Cardiac septum (tissue), 1 donor: ENCODE measurements around the gene CIROP. TPM values are rescaled to one million over a fixed set of nuclear protein-coding genes. Genes with fewer than 3 reads are reported as not detected.

Source experiments
- DNase-seq: peaks from one replicate; pipeline ENCODE4 v3.0.0-alpha.2; 2020; ENCODE audit warnings: low spot score
- intact Hi-C: fragments of 100-400 bp; cut with DNase I; formaldehyde crosslinking; loops from one replicate; pipeline ENCODE4 v1.14.0; 2022
- total RNA-seq: library from RNA; stranded (reverse); fragmentation: NEBNext Ultra II Directional; extraction: Animal tissue kit (Norgen Biotek cat#: 25700); gene quantifications from one replicate; pipeline ENCODE4 v1.2.1, GENCODE V29; 2021
- donor health status: DM: no; HTN: no; CAD: no.

CIROP gene
- total RNA-seq, 1 donor from 2014 or later, result not detected

DNA sequence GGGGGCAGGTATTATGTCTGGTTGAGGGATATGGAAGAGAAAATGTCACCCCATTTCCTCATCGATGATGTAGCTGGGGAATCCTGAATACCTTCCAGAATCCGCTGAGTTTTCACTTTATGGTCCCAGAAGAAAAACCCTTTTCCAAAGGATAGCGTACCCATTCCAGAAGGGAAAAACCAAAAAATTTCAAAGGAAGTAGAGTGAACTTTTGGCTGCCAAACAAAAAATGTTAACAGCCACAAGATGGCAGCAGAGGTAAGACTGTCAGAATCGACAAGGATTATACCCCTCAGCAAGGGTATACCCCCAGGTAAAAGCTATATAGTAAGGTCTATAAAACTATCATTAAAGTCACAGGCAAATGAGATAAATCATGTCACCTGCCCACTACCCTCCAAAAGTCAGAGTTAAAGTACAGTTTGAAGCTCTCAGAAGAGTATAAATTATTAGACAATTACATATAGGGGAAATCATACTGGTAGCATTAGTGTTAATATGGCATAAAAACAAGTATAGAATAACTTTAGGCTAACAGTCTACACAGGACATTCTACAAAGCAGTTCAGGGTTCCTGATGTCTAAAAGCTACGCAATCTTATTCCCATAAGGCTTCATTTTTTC is 27.9 kb downstream of the CIROP start:
- intact Hi-C loops, result no loop called here
- no peak for DNase-seq

DNA sequence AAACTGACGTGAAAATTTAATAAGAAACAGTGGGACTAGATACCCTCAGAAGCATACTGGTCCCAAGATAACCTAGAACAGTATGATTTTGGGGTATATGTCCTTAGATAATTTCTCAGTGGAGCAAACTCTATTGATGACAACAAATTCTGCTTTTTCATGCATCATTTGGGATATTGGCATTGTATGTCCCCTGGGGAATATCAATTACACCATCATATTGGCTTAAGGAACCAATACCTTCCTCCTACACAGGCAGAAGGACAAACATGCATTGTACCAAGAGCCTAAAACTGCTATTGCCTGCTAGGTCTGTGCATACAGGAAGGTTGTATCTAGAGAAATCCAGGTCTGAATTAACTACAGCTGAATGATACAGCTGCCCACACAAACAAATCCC is 29.9 kb downstream of the CIROP start:
- no peak for DNase-seq
- intact Hi-C loops, result no loop called here

DNA sequence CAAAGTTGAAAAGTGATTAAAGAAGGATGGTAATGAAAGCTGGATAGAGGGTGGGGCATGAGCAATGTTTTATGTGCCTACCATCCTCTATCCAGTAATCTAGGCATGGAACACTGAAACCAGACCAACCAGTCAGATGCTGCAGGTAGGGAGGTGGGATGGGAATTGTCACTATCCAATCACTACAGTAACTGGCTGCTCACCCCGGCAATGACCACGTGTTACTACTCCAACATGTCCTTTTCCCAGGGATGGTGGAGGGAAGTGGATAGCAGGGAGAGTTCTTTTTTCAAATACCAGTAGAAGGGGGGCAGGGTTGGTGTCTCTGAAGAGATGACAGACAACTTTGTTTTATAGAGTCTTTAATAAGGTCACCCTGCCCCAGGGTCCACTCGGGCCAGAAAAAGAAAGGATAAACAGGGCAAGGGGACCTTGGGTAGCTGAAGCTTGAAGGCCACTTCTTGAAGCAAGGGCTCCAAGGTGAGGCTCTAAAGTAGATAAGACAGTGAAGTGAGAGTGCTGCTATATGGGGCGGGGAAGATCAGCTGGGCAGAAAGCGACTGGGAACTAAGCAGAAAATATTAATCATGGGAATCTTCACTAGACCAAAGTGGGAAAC is 32.8 kb downstream of the CIROP start:
- intact Hi-C loops, result no loop called here
- no peak for DNase-seq

DNA sequence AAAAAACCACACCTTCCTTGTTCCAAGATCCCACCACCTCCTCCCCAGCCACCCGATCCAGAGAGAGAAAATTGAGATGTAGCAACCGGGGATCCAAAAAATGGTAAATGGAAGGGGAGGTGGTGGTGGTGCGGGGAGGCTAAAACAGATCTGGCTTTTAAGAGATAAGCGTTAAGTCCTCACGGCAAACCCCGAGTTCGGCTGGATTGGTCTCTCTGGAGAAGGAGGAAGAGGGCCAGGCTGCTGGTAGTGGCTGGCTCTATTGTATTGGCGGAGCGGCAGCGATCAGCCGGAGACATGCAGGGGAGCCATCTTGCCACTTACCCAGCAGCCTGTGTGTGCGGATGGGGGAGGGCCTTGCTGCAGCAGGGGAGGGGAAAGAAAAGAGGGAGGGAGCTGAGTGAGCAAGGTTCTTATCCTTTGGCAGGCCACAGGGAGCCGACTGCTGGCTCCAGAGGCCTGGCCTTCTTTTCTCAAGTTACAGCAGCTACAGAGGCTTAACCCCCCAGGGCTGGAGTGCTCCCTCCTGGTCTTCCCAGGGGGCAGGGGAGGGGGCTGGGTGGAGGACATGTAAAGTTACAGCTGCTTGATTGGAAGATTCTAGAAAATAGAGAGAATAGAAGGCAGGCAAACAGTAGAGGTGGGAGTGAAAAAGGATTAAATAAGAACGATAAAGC is 33.4 kb downstream of the CIROP start:
- intact Hi-C loops, result no loop called here
- peak; percentile 93 for DNase-seq

DNA sequence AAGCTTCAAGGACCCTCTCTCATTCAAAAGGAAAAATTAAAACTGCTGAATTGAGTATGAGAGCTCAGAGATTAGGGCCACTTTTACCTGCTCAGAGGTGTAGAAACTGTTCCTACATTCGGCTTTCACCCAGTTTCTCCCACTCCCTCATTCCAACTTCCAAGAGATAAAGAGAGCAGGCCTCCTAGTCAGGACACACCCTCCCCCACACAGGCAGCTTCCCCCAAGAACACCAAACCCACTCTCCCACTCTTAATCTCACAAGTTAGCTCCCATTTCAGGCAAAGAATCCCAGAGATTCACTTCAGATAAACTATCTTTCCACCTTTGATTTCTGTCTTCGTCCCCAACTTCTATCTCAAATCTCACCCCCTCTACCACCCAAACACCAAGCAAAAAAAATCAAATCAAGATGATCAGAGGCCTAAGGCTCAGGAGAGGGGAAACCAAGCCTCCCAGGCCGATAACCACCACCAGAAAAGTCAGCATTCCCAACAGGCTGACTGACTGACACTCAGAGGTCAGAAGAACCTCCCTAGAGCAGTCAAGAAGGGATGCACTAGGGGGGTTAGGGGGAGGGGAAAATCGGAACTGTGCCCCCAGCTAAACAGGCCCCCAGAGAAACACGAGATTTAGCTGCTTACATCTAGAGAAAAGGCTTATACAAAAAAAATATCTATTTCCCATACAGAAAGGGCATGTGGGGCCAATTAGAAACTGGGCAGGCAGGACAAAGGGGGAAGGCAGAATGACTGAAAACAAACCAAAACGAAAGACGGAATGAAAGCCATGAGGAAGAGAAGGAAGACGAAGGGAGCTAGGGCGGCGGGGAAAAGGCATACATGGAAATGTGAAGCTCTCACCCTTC is 34.3 kb downstream of the CIROP start:
- no peak for DNase-seq
- intact Hi-C loops, result no loop called here

DNA sequence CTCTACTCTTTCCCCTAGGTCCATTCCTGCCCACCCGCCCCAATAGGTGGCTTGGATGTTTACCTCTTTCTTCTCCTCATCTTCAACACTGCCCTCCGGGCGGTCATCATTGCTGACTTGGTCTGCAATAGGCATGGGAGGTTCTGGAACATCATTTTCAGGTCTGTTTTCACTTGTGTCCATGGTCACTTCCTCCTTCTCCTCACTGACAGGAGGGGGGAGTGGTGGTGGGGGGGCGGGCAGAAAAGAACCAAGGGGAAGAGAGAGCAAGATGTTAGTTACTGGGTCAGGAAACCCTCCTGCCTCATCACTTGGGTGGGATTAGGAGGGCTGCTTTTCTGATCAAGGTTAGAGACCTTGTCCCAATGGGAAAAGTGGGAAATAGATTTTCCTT is 35.4 kb downstream of the CIROP start:
- no peak for DNase-seq
- intact Hi-C loops, result no loop called here

DNA sequence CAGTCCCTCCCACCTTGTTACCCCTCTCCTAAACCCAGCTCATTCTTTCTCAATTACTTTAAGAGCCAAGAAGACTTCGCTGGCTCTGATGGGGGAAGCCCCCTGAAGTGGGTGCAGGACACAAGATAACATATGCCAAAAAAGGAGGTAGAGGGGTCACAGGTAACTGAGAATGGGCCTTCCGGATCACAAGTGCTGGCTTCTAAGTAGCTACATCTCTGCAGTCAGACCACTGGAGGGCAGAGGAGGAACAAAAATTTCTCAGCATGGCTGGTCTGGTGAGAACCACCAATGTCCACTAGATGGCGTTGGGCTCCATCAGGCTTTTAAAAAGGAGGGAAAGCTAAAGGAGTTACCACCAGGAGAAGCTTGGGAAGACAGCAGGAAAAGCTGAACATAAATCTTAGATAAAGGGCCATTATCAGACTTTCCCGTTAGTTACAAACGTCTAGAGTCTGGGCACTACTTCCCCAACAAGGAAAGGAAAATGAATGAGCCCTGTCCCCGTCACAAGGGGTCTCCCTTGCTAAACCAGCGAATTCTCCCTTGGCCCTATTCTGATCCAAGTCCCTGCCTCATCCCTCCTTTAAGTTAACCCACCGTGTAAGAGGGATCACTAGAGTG is 35.9 kb downstream of the CIROP start:
- DNase-seq, result no peak
- intact Hi-C loops, result no loop called here

DNA sequence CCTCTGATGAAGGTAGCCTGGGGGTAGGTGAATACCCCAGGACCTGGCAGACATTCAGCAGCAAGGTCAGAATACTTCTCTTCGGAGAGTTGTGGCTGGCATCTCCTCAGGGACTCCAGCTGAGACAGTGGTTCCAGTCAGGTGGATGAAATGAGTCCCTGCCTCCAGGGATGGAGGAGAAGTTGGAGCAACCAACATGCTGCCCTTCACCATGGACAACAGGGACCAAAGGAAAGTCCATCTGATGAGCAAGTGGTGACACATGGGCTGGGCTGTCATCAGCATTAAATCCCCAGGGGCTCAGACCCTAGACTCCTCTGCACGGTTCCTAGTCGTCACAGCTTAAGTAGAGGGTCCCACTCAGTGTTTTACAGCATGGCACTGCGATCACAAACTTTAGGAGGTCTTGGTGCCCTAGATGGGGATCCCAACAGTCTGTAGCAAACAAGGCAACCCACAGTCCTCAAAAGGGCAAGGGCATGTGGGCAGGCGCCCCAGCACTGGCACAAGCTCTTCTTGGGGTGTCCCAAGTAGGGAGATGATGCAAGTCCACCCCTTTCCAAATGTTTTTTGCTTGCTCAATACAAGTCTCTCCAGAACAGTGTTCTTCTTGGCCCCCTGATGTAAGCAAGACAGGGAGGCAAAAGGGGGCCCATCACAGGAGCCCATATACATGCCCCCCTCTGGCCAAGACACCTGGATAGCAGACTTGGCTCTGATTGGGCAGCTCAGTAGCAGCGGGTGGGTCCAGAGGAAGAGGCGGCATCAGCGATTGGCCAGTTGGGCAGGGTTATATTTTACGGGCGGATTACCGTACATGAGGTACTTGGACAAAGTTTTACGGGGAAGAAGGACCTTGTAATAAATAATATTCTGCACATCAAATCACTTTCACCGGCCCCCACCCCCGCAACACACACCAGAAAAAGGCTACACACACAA is 36.7 kb downstream of the CIROP start:
- no peak for DNase-seq
- intact Hi-C loops, result no loop called here

DNA sequence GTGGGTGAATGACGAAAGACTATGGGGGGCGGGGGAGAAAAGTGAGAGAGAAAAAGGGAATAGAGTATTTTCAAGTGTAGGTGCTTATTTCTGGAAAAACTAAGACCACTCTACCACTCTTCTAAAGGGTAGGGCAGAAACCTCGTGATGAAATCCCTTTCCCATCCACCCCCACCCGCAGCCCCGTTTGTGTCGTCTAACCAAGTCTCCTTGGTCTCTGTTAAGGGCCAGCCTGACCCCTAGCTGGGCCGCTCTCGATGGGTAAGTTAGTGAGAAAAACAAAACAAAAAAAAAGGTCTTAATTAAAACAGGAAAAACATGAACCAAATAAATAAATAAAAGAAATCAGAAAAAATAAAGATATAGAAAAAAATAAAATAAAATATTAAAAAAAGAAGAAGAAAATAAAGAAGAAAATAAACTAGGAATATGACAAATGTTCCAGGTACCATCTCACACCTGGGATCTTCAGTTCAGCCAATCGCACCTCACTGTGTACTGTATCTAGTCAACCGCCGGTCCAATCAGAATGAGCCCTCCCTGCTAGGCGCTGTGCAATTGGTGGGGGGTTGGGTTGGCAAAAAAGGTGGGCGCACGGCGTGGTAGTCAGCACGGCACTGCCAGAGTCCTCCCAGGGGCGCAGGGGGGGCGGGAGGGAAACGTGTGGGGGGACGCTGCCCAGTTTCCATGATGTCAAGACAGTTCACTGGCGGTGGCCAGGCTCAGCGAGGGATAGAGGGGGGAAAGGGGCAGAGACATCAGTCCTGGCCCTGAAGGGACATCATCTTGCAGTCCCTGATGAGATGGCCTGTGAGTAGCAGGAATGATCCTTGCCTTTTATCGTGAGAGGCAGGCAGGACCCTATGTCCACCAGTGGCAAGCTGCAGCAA is 37.7 kb downstream of the CIROP start:
- DNase-seq, result no peak
- intact Hi-C loops, result no loop called here

DNA sequence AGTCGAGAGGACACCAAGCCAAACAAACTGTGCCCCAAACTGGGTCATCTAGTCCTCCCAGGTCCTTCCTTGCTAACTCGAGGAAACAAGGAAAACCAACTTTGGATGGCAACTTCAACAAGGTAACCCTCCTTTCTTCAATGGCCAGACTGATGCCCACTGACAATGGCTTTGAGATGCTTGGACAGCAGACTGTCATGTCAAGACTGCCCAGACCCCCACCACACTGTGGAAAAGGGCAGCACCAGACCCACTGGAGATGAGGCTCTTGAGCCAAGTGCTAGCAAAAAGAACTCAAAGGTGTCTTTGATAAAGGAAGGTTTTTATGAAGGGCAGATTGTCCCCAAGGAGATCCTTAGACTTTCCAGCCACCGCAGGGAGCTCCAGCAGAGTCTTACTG is 38.4 kb downstream of the CIROP start:
- no peak for DNase-seq
- intact Hi-C loops, result no loop called here

DNA sequence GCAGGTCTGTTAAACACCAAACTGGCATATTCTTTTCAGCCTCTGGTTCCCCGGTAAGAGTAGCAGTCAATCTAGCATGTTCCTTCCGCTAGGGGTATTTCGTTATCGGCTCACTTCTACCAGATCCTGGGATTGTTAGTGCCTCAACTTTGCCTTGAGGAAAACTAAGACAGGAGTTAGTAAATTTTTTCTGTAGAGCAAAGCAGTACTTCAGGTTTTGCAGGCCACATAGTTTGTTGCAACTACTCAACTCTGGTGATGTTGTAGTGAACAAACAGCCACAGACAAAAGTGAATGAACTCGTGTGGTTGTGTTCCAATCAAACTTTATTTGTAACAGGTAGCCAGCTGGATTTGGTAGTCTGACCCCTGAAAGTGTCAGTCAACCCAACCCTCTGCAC is 41.2 kb downstream of the CIROP start:
- no peak for DNase-seq
- intact Hi-C loops, result no loop called here

DNA sequence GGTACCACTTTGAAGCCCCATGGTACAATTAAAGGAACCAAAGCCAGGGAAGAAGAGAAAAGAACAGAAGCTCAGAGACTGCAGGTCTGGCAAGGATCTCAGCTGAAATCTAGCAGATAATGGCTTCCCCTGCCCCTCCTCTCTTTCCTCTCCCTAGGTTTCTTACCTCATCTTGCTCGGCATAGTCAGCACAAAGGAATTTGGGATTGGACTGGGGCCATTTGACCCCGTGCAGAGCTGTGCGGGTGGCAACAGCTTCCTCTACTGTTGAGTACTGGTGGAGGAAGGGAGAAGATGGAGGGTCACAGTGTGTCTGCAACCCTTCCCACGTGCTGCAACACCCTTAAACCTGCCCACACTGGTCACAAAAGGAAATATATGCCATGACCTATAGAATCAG is 42.8 kb downstream of the CIROP start:
- DNase-seq, result no peak
- intact Hi-C loops, result no loop called here

DNA sequence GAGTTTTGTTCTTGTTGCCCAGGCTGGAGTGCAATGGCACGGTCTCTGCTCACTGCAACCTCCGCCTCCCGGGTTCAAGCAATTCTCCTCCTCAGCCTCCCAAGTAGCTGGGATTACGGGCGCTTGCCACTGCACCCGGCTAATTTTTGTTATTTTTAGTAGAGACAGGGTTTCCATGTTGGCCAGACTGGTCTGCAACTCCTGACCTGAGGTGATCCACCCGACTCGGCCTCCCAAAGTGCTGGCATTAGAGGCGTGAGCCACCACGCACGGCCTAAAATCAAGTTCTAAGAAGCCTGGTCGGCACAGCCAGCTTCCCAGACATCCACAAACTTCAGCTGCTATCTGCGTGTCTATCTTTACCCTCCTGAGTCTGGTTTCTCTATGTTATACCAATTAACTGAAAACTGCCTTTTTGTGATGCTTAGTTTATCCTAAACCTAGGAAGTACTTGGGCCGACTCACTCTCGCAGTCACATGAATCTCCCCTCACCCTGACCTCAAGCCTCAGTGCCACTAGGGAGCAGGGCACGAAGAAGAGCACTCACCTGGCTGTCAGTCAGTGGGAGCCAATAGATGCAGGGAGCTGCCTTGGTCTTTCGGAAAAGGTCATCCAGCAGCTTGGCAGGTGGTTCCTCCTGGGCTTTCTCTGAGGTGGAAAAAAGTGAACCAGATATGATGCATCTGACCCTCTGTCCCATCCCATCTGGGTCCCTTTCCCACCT is 44.1 kb downstream of the CIROP start:
- intact Hi-C loops, result no loop called here
- DNase-seq, result no peak

DNA sequence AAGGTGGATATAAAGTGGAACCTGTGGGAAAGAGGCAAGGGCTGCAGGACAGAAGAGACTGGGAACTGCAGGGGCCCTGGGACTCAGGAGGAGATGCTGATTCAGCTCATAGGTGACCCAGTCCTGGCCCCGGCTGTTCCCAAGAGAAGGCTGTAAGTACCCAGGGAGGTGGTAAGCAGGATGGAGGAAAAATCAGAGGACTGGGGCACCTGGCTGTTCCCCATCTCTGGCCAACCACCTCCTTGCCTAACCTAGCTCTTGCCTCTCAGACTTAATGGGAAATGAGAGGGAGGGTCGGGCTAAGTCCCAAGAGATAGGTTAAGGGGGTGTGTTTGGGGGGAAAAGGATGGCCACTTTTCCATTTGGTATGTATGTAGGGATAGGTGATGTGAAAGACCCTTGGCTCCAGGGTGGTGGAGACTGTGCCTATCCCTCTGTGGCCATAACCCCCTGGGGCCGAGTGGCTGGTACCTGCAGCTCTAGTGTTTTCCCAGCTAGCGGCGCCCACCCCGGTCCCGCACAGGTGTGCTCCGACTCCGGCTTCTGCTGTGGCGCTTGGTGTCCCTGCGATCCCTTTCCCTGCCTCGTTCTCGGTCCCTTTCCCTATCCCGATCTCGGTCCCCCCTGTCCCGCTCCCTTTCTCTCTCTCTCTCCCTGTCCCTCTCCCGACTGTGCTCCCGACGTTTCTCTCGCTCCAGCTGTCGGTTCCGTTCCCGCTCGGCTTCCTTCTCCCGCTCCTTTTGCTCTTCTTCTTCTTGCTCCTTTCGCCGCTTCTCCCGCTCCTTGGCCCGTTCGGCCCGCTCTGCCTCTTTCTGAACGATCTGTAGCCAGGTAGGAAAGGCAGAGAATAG is 45.9 kb downstream of the CIROP start:
- intact Hi-C loops, result loop anchor here (1.0 to 5.0 kb wide), 2 partner anchors 52 to 73 kb away; no protein-coding TSS in a partner anchor
- DNase-seq, result no peak

DNA sequence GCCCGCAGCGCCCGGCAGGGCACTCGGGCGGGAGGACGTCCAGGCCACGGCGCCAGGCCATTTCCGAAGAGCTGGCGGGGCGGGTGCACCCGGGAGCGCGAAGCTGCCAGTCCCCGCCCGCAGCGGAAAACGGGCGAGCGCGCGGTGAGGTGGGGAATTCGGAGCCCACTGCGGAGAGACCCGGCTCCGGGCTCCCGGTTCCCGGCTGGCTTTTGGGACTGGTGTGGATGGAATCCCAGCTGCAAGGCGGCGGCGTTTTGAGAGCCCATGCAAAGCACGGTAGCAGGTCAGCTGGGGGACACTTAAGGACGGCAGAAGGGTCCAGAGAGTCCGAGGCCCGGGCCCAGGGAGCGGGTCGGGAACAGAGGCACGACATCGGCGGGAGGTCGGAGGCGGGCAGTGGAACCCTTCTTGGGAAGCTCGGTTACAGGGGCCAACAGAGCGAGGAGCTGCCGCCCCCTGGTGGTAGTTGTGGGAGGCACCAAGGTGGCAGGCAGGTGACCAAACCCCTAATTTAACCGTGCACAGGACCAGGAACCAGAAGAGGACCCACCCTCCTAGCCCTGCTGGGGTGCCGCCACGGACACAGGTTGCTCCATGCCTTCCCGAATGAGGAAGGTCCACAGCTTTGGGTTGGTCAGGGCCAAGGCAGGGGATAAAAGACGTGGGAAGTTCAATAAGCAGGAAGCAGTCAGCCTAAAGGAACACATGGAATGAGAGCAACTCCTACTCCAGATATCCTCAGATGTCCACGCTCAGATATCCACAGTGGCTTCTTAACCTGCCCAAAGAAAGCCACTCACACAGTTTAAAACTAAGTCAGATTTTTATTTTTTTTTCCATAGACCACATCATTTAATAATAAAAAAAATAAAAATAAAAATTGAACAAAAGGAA is 46.8 kb downstream of the CIROP start:
- peak; percentile 93 for DNase-seq
- intact Hi-C loops, result loop anchor here (1.0 to 5.0 kb wide), 2 partner anchors 51 to 72 kb away; no protein-coding TSS in a partner anchor
